ENCODE data around the gene TLE2. TPM values are rescaled to one million over a fixed set of nuclear protein-coding genes. Genes with fewer than 3 reads are reported as not detected.
A peak's percentile ranks its signal among the peaks of the same experiment; 100 is the strongest.

Gene TLE2
- total and polyA plus RNA-seq, 9 of the 15 experiments (the other 6 are each of a cell fraction or from before 2014, with no cell fraction given): 0.35 to 13.1 (median 6.2) TPM

DNA sequence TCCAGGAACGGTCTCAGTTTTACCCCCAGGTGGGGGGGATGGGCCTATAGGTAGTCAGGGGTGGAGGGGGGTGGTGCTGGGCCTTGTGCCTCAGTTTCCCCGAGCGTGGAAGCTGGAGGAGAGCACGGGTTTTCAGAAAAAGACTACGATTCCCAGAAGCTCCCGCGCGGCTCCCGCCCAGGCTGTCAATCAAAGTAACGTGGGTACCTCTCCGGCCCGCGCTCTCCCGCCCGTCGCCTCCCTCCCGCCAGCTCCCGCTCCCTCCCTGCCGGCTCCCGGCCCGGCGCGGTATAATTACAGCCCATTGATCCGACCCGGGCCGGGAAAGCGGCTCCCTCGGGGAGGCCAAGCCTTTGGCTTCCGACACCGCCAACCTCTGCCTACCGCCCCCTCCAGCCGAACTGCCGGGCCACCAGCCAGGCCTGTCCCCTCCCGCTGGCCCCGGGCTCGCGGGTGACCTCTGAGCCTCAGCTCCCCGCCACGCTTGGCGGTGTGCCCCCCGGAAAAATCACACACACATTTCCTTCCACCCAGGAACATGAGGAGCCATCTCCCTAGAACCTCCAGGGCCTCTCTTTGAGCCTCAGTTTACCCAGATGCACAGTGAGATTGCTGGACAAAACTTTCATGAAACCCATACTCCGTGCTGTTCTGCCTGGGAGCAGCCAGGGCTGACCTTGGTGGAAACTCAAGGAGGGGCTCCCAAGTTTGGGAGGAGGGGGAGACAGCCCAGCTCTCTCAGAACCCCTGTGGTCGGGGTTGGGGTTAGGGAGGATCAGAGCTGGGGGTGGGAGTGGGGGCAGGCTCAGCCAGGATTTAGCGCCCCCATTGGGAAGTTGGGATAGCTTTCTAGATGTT lies 7.3 kb upstream of the TLE2 start (continued):
- TF ChIP-seq, protein P1, sequence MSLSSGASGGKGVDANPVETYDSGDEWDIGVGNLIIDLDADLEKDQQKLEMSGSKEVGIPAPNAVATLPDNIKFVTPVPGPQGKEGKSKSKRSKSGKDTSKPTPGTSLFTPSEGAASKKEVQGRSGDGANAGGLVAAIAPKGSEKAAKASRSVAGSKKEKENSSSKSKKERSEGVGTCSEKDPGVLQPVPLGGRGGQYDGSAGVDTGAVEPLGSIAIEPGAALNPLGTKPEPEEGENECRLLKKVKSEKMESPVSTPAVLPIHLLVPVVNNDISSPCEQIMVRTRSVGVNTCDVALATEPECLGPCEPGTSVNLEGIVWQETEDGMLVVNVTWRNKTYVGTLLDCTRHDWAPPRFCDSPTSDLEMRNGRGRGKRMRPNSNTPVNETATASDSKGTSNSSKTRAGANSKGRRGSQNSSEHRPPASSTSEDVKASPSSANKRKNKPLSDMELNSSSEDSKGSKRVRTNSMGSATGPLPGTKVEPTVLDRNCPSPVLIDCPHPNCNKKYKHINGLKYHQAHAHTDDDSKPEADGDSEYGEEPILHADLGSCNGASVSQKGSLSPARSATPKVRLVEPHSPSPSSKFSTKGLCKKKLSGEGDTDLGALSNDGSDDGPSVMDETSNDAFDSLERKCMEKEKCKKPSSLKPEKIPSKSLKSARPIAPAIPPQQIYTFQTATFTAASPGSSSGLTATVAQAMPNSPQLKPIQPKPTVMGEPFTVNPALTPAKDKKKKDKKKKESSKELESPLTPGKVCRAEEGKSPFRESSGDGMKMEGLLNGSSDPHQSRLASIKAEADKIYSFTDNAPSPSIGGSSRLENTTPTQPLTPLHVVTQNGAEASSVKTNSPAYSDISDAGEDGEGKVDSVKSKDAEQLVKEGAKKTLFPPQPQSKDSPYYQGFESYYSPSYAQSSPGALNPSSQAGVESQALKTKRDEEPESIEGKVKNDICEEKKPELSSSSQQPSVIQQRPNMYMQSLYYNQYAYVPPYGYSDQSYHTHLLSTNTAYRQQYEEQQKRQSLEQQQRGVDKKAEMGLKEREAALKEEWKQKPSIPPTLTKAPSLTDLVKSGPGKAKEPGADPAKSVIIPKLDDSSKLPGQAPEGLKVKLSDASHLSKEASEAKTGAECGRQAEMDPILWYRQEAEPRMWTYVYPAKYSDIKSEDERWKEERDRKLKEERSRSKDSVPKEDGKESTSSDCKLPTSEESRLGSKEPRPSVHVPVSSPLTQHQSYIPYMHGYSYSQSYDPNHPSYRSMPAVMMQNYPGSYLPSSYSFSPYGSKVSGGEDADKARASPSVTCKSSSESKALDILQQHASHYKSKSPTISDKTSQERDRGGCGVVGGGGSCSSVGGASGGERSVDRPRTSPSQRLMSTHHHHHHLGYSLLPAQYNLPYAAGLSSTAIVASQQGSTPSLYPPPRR (CRISPR knock-in tag; IDR thresholded peaks at IDR 0.05; ENCODE audit: borderline replicate concordance): no peak
- 0 out of 2 replicates have a peak, but pooled peaks have one; percentile 34 for TF ChIP-seq KLF13 (tag; IDR thresholded peaks at IDR 0.05; ENCODE audit: borderline replicate concordance, low read depth)
- TF ChIP-seq MAFK (IDR thresholded peaks at IDR 0.05; ENCODE audit: low read length): no peak
- TF ChIP-seq, protein P2, sequence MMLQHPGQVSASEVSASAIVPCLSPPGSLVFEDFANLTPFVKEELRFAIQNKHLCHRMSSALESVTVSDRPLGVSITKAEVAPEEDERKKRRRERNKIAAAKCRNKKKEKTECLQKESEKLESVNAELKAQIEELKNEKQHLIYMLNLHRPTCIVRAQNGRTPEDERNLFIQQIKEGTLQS (IDR thresholded peaks at IDR 0.05): no peak
- TF ChIP-seq, protein P2 (CRISPR knock-in tag; conservative IDR thresholded peaks at IDR 0.05): no peak
- TF ChIP-seq ZFX (CRISPR knock-in tag; IDR thresholded peaks at IDR 0.05): peak; percentile 91
- TF ChIP-seq SLC30A9 (CRISPR knock-in tag; IDR thresholded peaks at IDR 0.05): no peak
- TF ChIP-seq, protein P3, sequence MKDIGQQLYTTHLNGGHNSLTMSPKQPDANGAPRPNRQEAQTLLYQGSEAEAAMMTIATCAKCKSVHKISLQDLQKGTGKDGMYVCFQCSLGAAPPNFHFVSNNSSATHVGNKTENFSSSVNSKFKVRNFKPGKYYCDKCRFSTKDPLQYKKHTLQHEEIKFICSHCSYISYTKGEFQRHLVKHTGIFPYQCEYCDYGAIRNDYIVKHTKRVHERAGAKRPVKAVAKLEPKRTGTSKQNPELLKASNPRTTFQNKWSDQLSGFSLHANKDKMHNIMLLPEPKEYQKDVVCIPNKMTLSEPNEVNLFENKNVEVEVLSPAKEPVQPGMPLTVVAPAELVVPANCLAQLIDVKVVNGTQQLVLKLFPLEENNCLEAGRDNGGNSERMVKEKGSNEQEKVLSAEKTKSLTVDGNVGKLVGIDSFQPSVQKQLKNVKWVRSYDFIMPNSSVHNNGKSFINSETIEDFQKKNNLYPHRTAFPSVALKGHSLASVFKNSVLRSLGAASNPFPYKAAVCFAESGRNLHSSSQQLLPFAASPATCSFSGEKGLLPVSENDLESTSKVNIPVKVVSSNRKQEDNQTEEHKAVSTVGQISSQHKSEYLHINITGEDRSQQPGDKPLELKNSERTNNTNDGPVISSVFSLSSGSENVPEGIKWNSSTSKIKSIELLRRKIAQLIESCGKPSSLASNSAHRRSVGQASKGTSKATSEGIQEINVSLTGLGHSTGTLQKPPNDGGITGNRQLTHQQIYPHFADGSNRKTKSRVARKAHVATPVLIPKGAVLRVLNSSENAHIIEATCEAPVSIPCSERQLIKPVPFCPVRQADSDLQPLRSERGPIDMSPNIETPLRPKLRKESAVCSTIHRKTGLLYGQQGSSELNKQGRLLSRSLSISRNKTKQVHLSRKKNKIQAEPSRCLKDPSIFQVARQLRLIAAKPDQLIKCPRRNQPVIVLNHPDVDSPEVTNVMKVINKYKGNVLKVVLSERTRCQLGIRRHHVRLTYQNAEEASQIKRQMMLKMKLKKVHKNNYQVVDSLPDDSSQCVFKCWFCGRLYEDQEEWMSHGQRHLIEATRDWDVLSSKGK (CRISPR knock-in tag; IDR thresholded peaks at IDR 0.05): no peak
- TF ChIP-seq NONO (IDR thresholded peaks at IDR 0.05; ENCODE audit: low read depth in 2 of 2, low read length in 1 of 2): no peak
- no peak for TF ChIP-seq NCOR1 (IDR thresholded peaks at IDR 0.05)
- TF ChIP-seq JUN (IDR thresholded peaks at IDR 0.05; ENCODE audit: borderline replicate concordance, low read depth, low read length): no peak
- no peak for TF ChIP-seq JUN (CRISPR knock-in tag; IDR thresholded peaks at IDR 0.05; ENCODE audit: borderline replicate concordance)
- TF ChIP-seq KLF6 (CRISPR knock-in tag; IDR thresholded peaks at IDR 0.05; ENCODE audit: borderline replicate concordance): no peak
- no peak for TF ChIP-seq ZNF589 (CRISPR knock-in tag; IDR thresholded peaks at IDR 0.05; ENCODE audit: low read depth)
- no peak for TF ChIP-seq MEF2A (IDR thresholded peaks at IDR 0.05; ENCODE audit: control insufficient read depth, low read depth, low read length)
- TF ChIP-seq TRIM24 (IDR thresholded peaks at IDR 0.05): no peak; a peak in 1 of 4 replicates
- no peak for TF ChIP-seq ZNF324 (CRISPR knock-in tag; IDR thresholded peaks at IDR 0.05)
- TF ChIP-seq XRCC3 (IDR thresholded peaks at IDR 0.05): no peak
- TF ChIP-seq ZNF431 (CRISPR knock-in tag; IDR thresholded peaks at IDR 0.05): no peak
